CD8-positive, alpha-beta memory T cell (primary cell): Measurements from ENCODE around the gene STK32B. TPM values are rescaled to one million over a fixed set of nuclear protein-coding genes. Genes with fewer than 3 reads are reported as not detected.

Experiments
- CTCF ChIA-PET: fragments of 350-600 bp; sonication (Branson Sonifier 250); formaldehyde crosslinking; loops from one replicate; lab custom pipeline; 2021; ENCODE audit warnings: antibody characterized with exemption; lab: Charles Lee
- POLR2A ChIA-PET: fragments of 350-600 bp; sonication (Branson Sonifier 250); formaldehyde crosslinking; loops from one replicate; lab custom pipeline; 2021; ENCODE audit warnings: antibody characterized with exemption; lab: Charles Lee
- DNase-seq, 5 donors: peaks; one replicate each; pipeline versions ENCODE4 v3.0.0 to v3.0.0-alpha.2; 2020 to 2022; ENCODE audit warnings: mixed read lengths in 1 of 5
- H3K27ac ChIP-seq: one replicate; pipeline ENCODE4 v1.7.0; 2013; ENCODE audit warnings: low read depth, mild to moderate bottlenecking, low read length, moderate library complexity
- H3K27me3 ChIP-seq: 2 replicates; pipeline ENCODE4 v1.7.0; 2013; ENCODE audit warnings: low read length, mild to moderate bottlenecking; ENCODE audit not compliant: insufficient read depth, poor library complexity, severe bottlenecking
- H3K36me3 ChIP-seq: 2 replicates; pipeline ENCODE4 v1.7.0; 2013; ENCODE audit warnings: mild to moderate bottlenecking, low read length, moderate library complexity; ENCODE audit not compliant: insufficient read depth
- H3K4me1 ChIP-seq: 2 replicates; pipeline ENCODE4 v1.7.0; 2013; ENCODE audit warnings: mild to moderate bottlenecking, low read length, moderate library complexity; ENCODE audit not compliant: insufficient read depth
- H3K4me3 ChIP-seq: 2 replicates; pipeline ENCODE4 v1.7.0; 2013; ENCODE audit warnings: mild to moderate bottlenecking, low read length
- H3K9me3 ChIP-seq: 2 replicates; pipeline ENCODE4 v1.7.0; 2013; ENCODE audit warnings: mild to moderate bottlenecking, low read length
- H3K27ac Mint-ChIP-seq, 8 donors: one replicate each; pipeline ENCODE4 v1.8.0; 2020 to 2021; ENCODE audit warnings: mixed read lengths in 8 of 8, mild to moderate bottlenecking in 6 of 8, inconsistent platforms in 3 of 8, moderate library complexity in 3 of 8
- H3K27me3 Mint-ChIP-seq, 2 donors: one replicate each; pipeline ENCODE4 v1.8.0; 2020 to 2021; ENCODE audit warnings: mixed read lengths in 2 of 2, mild to moderate bottlenecking in 1 of 2, moderate library complexity in 1 of 2
- H3K36me3 Mint-ChIP-seq, 3 donors: one replicate each; pipeline ENCODE4 v1.8.0; 2020 to 2021; ENCODE audit warnings: mixed read lengths in 3 of 3, inconsistent platforms in 1 of 3, mild to moderate bottlenecking in 1 of 3
- H3K4me1 Mint-ChIP-seq, 3 donors: one replicate each; pipeline ENCODE4 v1.8.0; 2020 to 2021; ENCODE audit warnings: mixed read lengths in 3 of 3, inconsistent platforms in 1 of 3, mild to moderate bottlenecking in 1 of 3
- H3K4me3 Mint-ChIP-seq, 7 donors: one replicate each; pipeline ENCODE4 v1.8.0; 2020 to 2021; ENCODE audit warnings: mixed read lengths in 7 of 7, mild to moderate bottlenecking in 6 of 7, moderate library complexity in 4 of 7, inconsistent platforms in 2 of 7
- H3K9me3 Mint-ChIP-seq, 5 donors: one replicate each; pipeline ENCODE4 v1.8.0; 2020 to 2022; ENCODE audit warnings: mixed read lengths in 5 of 5, mild to moderate bottlenecking in 3 of 5, moderate library complexity in 2 of 5, inconsistent platforms in 1 of 5
- polyA plus RNA-seq: library from polyadenylated mRNA; unstranded; fragments of 300-500 nt; fragmentation: Illumina TruSeq; gene quantifications from one replicate; pipeline ENCODE4 v1.2.3, GENCODE V29; 2021
- total RNA-seq, 2 experiments: library from RNA; stranded (reverse); gene quantifications; one replicate each; pipeline ENCODE4 v1.2.3, GENCODE V29; 2021

Gene STK32B
- total and polyA plus RNA-seq, 3 experiments from 2014 or later = not detected

GRCh38 chr4:5393911-5394513, 342.7 kb downstream of the STK32B start:
- Mint-ChIP-seq H3K4me1 (no peaks in the 10 kb centered on the region), H3K4me3 (no peak overlapping the region), H3K27ac (no peak overlapping the region), H3K36me3 (no peaks in the 10 kb centered on the region), H3K9me3 (peaks cover 0 to 2% (median 0%) of the 10 kb centered on the region in 5 donors), H3K27me3 (no peaks in the 10 kb centered on the region)
- H3K27me3 ChIP-seq = no peaks in the 10 kb centered on the region
- ChIA-PET CTCF (no interaction called here), POLR2A (no interaction called here)
- H3K9me3 ChIP-seq = no peaks in the 10 kb centered on the region
- no peak for DNase-seq
- no peaks in the 10 kb centered on the region for H3K36me3 ChIP-seq
- H3K27ac ChIP-seq = no peak overlapping the region
- H3K4me1 ChIP-seq = no peaks in the 10 kb centered on the region
- no peak overlapping the region for H3K4me3 ChIP-seq

GRCh38 chr4:5395781-5396180, 344.5 kb downstream of the STK32B start:
- H3K9me3 Mint-ChIP-seq = peaks cover 0 to 2% (median 0%) of the 10 kb centered on the region in 5 donors
- H3K27ac ChIP-seq = no peak overlapping the region
- CTCF ChIA-PET = no interaction called here

GRCh38 chr4:5398056-5398455, 346.8 kb downstream of the STK32B start:
- H3K4me3 Mint-ChIP-seq = no peak overlapping the region
- ChIA-PET POLR2A (no interaction called here), CTCF (no interaction called here)
- no peaks in the 10 kb centered on the region for H3K36me3 Mint-ChIP-seq
- Histone ChIP-seq H3K9me3 (no peaks in the 10 kb centered on the region), H3K27me3 (no peaks in the 10 kb centered on the region), H3K4me3 (no peak overlapping the region), H3K4me1 (no peaks in the 10 kb centered on the region), H3K27ac (no peak overlapping the region), H3K36me3 (no peaks in the 10 kb centered on the region)
- H3K27me3 Mint-ChIP-seq = peaks cover 0 to 1% of the 10 kb centered on the region in 2 donors
- no peaks in the 10 kb centered on the region for H3K4me1 Mint-ChIP-seq
- no peak overlapping the region for H3K27ac Mint-ChIP-seq
- peaks cover 0 to 8% (median 0%) of the 10 kb centered on the region in 5 donors for H3K9me3 Mint-ChIP-seq
- DNase-seq = no peak

More at GRCh38 chr4:5395781-5396180, 344.5 kb downstream of the STK32B start:
- Mint-ChIP-seq H3K27me3 (no peaks in the 10 kb centered on the region), H3K4me1 (no peaks in the 10 kb centered on the region), H3K27ac (no peak overlapping the region), H3K36me3 (no peaks in the 10 kb centered on the region), H3K4me3 (no peak overlapping the region)
- H3K4me3 ChIP-seq = no peak overlapping the region
- no peaks in the 10 kb centered on the region for H3K36me3 ChIP-seq
- DNase-seq = no peak
- POLR2A ChIA-PET = no interaction called here
- H3K9me3 ChIP-seq = no peaks in the 10 kb centered on the region
- no peaks in the 10 kb centered on the region for H3K4me1 ChIP-seq
- no peaks in the 10 kb centered on the region for H3K27me3 ChIP-seq

- Histone ChIP-seq H3K4me1 (no peaks in the 10 kb centered on the region), H3K4me3 (no peak overlapping the region), H3K36me3 (no peaks in the 10 kb centered on the region), H3K27me3 (no peaks in the 10 kb centered on the region), H3K27ac (no peak overlapping the region), H3K9me3 (no peaks in the 10 kb centered on the region)
- Mint-ChIP-seq H3K27ac (no peak overlapping the region), H3K36me3 (no peaks in the 10 kb centered on the region), H3K4me1 (no peaks in the 10 kb centered on the region), H3K4me3 (no peak overlapping the region), H3K27me3 (peaks cover 0 to 1% of the 10 kb centered on the region in 2 donors), H3K9me3 (peaks cover 0 to 8% (median 3%) of the 10 kb centered on the region in 5 donors)
- CTCF ChIA-PET = no interaction called here
- DNase-seq = no peak
- POLR2A ChIA-PET = no interaction called here
Observed at GRCh38 chr4:5399124-5399523, 347.8 kb downstream of the STK32B start.

- POLR2A ChIA-PET = no interaction called here
- Mint-ChIP-seq H3K36me3 (no peaks in the 10 kb centered on the region), H3K9me3 (peaks cover 0 to 8% (median 3%) of the 10 kb centered on the region in 5 donors), H3K27me3 (peaks cover 0 to 1% of the 10 kb centered on the region in 2 donors), H3K4me1 (no peaks in the 10 kb centered on the region), H3K4me3 (no peak overlapping the region), H3K27ac (no peak overlapping the region)
- Histone ChIP-seq H3K27ac (no peak overlapping the region), H3K9me3 (no peaks in the 10 kb centered on the region), H3K4me1 (no peaks in the 10 kb centered on the region), H3K27me3 (no peaks in the 10 kb centered on the region), H3K4me3 (no peak overlapping the region), H3K36me3 (no peaks in the 10 kb centered on the region)
- DNase-seq = no peak
- CTCF ChIA-PET = interaction anchor here (1.2 kb wide), 1 partner anchor 9 kb away, joined by 3 read pairs; no protein-coding TSS in a partner anchor
Observed at GRCh38 chr4:5399790-5400421, 348.6 kb downstream of the STK32B start.

GRCh38 chr4:5403746-5404497, 352.6 kb downstream of the STK32B start:
- H3K4me1 Mint-ChIP-seq = no peaks in the 10 kb centered on the region
- H3K4me1 ChIP-seq = no peaks in the 10 kb centered on the region
- ChIA-PET POLR2A (no interaction called here), CTCF (no interaction called here)
- no peak overlapping the region for H3K4me3 Mint-ChIP-seq
- H3K36me3 Mint-ChIP-seq = peaks cover 0 to 6% (median 0%) of the 10 kb centered on the region in 3 donors
- peaks cover 8 to 26% (median 10%) of the 10 kb centered on the region in 5 donors for H3K9me3 Mint-ChIP-seq
- DNase-seq = no peak
- H3K36me3 ChIP-seq = no peaks in the 10 kb centered on the region
- H3K27me3 Mint-ChIP-seq = peaks cover 0 to 1% of the 10 kb centered on the region in 2 donors
- peak overlapping the region in 1 of 8 donors; percentile 41 for H3K27ac Mint-ChIP-seq
- H3K4me3 ChIP-seq = no peak overlapping the region
- no peaks in the 10 kb centered on the region for H3K9me3 ChIP-seq
- H3K27ac ChIP-seq = no peak overlapping the region
- no peaks in the 10 kb centered on the region for H3K27me3 ChIP-seq

GRCh38 chr4:5409237-5409636, 358.0 kb downstream of the STK32B start:
- Mint-ChIP-seq H3K27ac (no peak overlapping the region), H3K9me3 (peaks cover 4 to 23% (median 9%) of the 10 kb centered on the region in 5 donors), H3K27me3 (no peaks in the 10 kb centered on the region), H3K4me1 (no peaks in the 10 kb centered on the region), H3K4me3 (no peak overlapping the region), H3K36me3 (peaks cover 0 to 6% (median 0%) of the 10 kb centered on the region in 3 donors)
- H3K27me3 ChIP-seq = no peaks in the 10 kb centered on the region
- H3K4me3 ChIP-seq = no peak overlapping the region
- ChIA-PET POLR2A (no interaction called here), CTCF (interaction anchor here (1.0 kb wide), 1 partner anchor 9 kb away, joined by 3 read pairs; no protein-coding TSS in a partner anchor)
- DNase-seq = no peak
- no peaks in the 10 kb centered on the region for H3K4me1 ChIP-seq
- no peaks in the 10 kb centered on the region for H3K9me3 ChIP-seq
- H3K27ac ChIP-seq = no peak overlapping the region
- H3K36me3 ChIP-seq = no peaks in the 10 kb centered on the region
